GM12865 (cell line): ENCODE data around the gene POFUT1.

Experiments
- DNase-seq: peaks from one replicate; pipeline ENCODE4 v3.0.0; 2010; ENCODE audit warnings: low read depth
- H3K4me3 ChIP-seq: 2 replicates; pipeline ENCODE4 v1.5.1; 2011; ENCODE audit warnings: mild to moderate bottlenecking, low read depth, low read length, control low read depth
- TF ChIP-seq, protein P1 (sequence below): IDR thresholded peaks from 2 replicates; pipeline ENCODE4 v1.5.1; 2011; ENCODE audit warnings: low read length, control low read depth, low read depth, inconsistent platforms; ENCODE audit not compliant: insufficient read depth; ENCODE audit errors: missing control alignments

Gene POFUT1

DNA sequence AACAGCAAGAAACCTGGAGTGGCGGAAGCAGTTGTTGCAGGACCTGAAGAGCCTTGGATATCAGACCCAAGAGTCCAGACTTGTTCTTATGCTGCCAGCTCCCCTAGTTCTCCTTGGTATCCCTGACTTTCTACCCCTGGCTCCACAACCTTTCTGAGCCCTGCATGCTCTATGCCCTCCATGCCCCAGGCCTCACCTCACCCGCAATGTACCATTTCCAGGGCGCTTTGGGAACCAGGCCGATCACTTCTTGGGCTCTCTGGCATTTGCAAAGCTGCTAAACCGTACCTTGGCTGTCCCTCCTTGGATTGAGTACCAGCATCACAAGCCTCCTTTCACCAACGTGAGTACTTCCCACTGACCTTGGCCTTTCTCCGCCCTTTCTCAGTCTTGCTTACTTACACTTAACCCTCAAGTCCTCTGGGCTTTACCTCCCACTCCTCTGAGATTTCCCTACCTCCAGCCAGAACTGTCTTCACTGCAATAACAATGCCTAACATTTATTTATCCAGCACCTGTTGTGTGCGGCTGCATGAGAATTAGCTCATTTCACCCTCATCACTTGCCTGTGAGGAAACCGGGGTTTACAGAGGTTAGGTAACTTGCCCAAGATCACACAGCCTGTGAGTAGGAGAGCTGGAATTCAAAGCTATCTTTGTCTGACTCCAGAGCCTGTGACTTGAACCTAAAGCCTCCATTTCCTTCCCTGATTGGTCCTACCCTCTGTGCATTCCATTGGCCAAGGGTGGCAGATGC is 2.3 kb downstream of the POFUT1 start:
- DNase-seq: no peak
- no peak overlapping the region for H3K4me3 ChIP-seq
- TF ChIP-seq, protein P1, sequence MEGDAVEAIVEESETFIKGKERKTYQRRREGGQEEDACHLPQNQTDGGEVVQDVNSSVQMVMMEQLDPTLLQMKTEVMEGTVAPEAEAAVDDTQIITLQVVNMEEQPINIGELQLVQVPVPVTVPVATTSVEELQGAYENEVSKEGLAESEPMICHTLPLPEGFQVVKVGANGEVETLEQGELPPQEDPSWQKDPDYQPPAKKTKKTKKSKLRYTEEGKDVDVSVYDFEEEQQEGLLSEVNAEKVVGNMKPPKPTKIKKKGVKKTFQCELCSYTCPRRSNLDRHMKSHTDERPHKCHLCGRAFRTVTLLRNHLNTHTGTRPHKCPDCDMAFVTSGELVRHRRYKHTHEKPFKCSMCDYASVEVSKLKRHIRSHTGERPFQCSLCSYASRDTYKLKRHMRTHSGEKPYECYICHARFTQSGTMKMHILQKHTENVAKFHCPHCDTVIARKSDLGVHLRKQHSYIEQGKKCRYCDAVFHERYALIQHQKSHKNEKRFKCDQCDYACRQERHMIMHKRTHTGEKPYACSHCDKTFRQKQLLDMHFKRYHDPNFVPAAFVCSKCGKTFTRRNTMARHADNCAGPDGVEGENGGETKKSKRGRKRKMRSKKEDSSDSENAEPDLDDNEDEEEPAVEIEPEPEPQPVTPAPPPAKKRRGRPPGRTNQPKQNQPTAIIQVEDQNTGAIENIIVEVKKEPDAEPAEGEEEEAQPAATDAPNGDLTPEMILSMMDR: no peak

DNA sequence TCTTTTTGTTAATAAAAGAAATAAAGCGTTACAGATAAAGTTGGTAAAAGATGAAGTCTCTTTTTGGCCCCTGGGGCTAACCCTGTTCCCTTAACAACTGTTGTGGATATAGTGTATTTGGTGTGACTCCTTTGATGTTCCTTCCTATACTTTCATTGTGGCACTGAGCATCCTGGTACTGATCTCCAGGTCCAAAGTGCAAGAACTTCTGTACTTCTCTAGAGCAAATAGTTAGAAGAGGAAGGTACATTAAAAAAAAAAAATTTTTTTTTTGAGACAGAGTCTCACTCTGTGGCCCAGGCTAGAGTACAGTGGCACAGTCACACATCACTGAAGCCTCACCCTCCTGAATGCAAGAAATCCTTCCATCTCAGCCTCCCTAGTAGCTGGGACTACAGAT is 6.2 kb downstream of the POFUT1 start:
- TF ChIP-seq, protein P1: no peak
- H3K4me3 ChIP-seq: no peak overlapping the region
- no peak for DNase-seq

DNA sequence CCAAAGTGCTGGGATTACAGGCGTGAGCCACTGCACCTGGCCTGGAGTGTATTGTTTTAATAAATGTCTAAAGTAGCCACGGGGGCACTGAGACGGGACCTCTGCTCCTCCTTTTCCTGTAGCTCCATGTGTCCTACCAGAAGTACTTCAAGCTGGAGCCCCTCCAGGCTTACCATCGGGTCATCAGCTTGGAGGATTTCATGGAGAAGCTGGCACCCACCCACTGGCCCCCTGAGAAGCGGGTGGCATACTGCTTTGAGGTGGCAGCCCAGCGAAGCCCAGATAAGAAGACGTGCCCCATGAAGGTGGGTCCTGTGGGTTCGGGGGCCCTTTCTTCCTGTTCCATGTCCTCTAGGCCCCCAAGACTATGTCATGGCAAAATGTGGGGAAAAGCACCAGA is 7.5 kb downstream of the POFUT1 start:
- TF ChIP-seq, protein P1: no peak
- H3K4me3 ChIP-seq: no peak overlapping the region

DNA sequence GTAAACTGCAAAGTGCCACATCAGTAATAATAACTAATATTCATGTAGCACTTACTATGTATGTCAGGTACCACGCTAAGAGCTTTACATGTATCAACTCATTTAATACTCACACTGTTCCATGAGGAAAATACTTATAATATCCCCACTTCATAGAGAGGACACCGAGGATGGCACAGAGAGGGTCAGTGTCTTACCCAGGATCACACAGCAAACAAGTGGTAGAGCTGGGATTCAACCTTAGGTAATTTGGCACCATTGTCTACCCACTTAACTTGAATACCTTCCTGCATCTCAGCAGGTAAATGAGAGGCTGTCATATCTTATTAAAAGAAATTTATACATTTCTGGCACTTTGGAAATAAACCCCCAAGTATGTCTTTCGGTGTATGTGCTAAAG is 8.0 kb downstream of the POFUT1 start:
- H3K4me3 ChIP-seq: no peak overlapping the region
- TF ChIP-seq, protein P1: no peak
- DNase-seq: no peak

More for the DNA sequence above, 7.5 kb downstream of the POFUT1 start:
- no peak for DNase-seq

DNA sequence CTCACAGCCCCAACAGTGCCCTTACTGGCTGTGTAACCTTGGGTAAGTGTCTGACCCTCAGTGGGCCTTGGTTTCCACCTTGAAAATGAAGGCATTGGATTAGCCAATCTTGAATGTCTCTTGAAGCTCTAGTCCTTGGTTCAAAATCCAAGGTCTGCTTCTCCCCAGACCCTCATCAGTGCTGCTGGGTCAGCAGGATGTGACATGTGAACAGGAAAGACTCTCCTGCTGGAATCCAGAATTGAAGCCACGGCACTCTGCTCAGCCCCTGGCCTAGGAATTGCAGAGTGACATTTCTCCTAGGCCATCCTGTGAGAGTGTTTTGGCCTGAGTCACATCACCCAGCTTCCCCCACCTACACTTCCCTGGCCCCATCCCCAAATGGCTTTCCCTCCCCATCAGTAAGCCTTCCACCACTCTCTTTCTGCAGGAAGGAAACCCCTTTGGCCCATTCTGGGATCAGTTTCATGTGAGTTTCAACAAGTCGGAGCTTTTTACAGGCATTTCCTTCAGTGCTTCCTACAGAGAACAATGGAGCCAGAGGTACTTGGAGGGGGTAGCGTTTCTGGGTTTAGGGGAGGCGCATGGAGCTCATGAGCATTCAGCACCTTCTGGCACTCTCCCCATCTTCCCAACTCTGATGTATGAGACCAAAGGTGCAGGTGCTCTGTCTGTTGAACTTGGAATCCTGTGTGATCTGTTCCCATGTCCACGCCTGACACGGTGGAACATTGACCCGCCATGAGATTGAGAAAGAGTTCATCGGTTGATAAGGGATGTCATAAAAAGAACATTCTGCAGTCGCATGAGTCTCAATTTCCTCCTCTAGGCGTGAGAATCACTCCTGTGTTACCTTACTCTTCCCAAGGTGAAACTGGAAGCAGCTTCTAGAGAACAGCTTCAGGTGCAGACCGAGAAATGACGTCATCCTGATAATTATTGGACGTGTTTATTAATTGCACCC is 8.8 kb downstream of the POFUT1 start:
- DNase-seq: no peak
- no peak overlapping the region for H3K4me3 ChIP-seq
- TF ChIP-seq, protein P1: no peak

DNA sequence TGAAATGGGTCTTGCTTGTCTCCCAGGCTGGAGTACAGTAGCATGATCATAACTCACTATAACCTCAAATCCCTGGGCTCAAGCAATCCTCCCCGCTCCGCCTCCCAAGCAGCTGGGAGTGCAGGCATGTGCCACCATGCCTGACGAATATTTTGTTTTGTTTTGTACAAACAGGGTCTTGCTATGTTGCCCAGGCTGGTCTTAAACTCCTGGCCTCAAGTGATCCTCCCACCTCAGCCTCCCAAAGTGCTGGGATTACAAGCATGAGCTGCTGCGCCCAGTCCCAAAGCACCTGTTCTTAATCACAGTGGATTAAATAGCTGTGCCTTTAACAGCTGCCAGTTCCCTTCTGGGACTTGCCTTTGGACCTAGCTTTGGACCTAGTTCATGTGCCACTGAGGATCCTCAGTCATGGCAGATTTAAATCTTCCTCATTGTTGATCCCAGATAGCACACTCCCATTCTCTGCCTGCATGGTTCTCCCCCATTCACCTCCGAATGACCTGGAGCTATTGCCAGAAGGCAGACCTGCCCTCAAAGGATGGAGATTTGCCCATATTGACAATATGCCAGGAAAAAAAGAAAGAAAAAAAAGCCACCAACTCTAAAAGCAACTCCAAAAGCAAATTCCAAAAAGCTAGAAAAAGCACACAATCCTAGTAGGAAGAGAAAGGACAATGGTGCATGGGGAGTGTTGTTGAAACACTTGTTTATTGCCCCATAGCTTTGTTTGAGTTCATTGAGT is 10.6 kb downstream of the POFUT1 start:
- DNase-seq: no peak
- H3K4me3 ChIP-seq: no peak overlapping the region
- TF ChIP-seq, protein P1: no peak
